Fibroblast of skin of right quadriceps (primary cell): ENCODE results near the gene GRAMD4.

Experiments used
- DNase-seq: peaks from one replicate; pipeline ENCODE4 v3.0.0-alpha.2; 2013

GRAMD4 gene

GRCh38 chr22:46657996-46658947, 38.1 kb downstream of the GRAMD4 start:
- no peak for DNase-seq

- DNase-seq: no peak
Measured at GRCh38 chr22:46659059-46659790, 39.0 kb downstream of the GRAMD4 start.

GRCh38 chr22:46659791-46660186, 39.6 kb downstream of the GRAMD4 start:
- DNase-seq: no peak

GRCh38 chr22:46660604-46661201, 40.5 kb downstream of the GRAMD4 start:
- no peak for DNase-seq

GRCh38 chr22:46661221-46661851, 41.1 kb downstream of the GRAMD4 start:
- DNase-seq: no peak

GRCh38 chr22:46662226-46662625, 42.0 kb downstream of the GRAMD4 start:
- no peak for DNase-seq

GRCh38 chr22:46663001-46663400, 42.8 kb downstream of the GRAMD4 start:
- no peak for DNase-seq

GRCh38 chr22:46663436-46664100, 43.4 kb downstream of the GRAMD4 start:
- DNase-seq: no peak

- no peak for DNase-seq
Measured at GRCh38 chr22:46664301-46664855, 44.2 kb downstream of the GRAMD4 start.

GRCh38 chr22:46665151-46665695, 45.0 kb downstream of the GRAMD4 start:
- DNase-seq: no peak

- no peak for DNase-seq
Measured at GRCh38 chr22:46665751-46666280, 45.6 kb downstream of the GRAMD4 start.

GRCh38 chr22:46666577-46667244, 46.5 kb downstream of the GRAMD4 start:
- DNase-seq: no peak

GRCh38 chr22:46667245-46667623, 47.0 kb downstream of the GRAMD4 start:
- no peak for DNase-seq

- no peak for DNase-seq
Measured at GRCh38 chr22:46668116-46668515, 47.9 kb downstream of the GRAMD4 start.

- no peak for DNase-seq
Measured at GRCh38 chr22:46669201-46669600, 49.0 kb downstream of the GRAMD4 start.

- no peak for DNase-seq
Measured at GRCh38 chr22:46671824-46672432, 51.7 kb downstream of the GRAMD4 start.

GRCh38 chr22:46672731-46673130, 52.5 kb downstream of the GRAMD4 start:
- DNase-seq: no peak

GRCh38 chr22:46673205-46673604, 53.0 kb downstream of the GRAMD4 start:
- peak; percentile 39 for DNase-seq

GRCh38 chr22:46673662-46674236, 53.6 kb downstream of the GRAMD4 start:
- DNase-seq: no peak

GRCh38 chr22:46674367-46674781, 54.2 kb downstream of the GRAMD4 start:
- peak; percentile 33 for DNase-seq
